Esophagus muscularis mucosa (tissue), 4 donors: ENCODE results near the gene LSM14B.
A peak's percentile ranks its signal among the peaks of the same experiment; 100 is the strongest.

ENCODE experiments used
- EP300 ChIP-seq: sonication (generic); formaldehyde crosslinking; IDR thresholded peaks from one replicate; pipeline ENCODE4 v1.6.1; 2017; ENCODE audit warnings: antibody characterized with exemption
- POLR2A ChIP-seq: fragments of 450-650 bp; IDR thresholded peaks from one replicate; pipeline ENCODE4 v1.6.1; 2017; ENCODE audit warnings: antibody characterized with exemption, moderate library complexity, mild to moderate bottlenecking, low read depth
- POLR2AphosphoS5 ChIP-seq, 2 donors: sonication (generic); formaldehyde crosslinking; IDR thresholded peaks; one replicate each; pipeline ENCODE4 v1.6.1; 2017; ENCODE audit warnings: antibody characterized with exemption in 2 of 2
- TF ChIP-seq, protein P1 (sequence below), 3 experiments: fragments of 200-600 bp in 2 of 3; fragments of 450-650 bp in 1 of 3; sonication (generic) in 2 of 3; IDR thresholded peaks; one replicate each; pipeline ENCODE4 v1.5.1; 2017 to 2019; ENCODE audit warnings: antibody characterized with exemption in 3 of 3, mild to moderate bottlenecking in 2 of 3, moderate library complexity in 1 of 3

DNA sequence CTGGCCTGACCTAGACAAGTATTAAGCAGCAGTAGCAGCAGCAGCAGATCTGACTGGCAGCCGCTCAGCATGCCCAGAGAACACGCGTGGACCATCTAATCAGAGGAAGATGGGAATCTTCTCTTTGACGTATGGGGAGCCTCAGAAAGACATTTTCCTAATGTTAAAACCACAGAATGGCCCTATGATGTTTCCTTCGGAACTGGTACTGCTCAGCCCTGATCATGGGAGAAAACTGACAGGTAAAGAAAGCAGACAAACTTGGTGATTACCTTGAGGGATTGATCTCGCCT lies 14.8 kb downstream of the LSM14B start:
- TF ChIP-seq, protein P1, sequence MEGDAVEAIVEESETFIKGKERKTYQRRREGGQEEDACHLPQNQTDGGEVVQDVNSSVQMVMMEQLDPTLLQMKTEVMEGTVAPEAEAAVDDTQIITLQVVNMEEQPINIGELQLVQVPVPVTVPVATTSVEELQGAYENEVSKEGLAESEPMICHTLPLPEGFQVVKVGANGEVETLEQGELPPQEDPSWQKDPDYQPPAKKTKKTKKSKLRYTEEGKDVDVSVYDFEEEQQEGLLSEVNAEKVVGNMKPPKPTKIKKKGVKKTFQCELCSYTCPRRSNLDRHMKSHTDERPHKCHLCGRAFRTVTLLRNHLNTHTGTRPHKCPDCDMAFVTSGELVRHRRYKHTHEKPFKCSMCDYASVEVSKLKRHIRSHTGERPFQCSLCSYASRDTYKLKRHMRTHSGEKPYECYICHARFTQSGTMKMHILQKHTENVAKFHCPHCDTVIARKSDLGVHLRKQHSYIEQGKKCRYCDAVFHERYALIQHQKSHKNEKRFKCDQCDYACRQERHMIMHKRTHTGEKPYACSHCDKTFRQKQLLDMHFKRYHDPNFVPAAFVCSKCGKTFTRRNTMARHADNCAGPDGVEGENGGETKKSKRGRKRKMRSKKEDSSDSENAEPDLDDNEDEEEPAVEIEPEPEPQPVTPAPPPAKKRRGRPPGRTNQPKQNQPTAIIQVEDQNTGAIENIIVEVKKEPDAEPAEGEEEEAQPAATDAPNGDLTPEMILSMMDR (IDR thresholded peaks at IDR 0.05): peak in 1 of 3 experiments; percentile 10
- no peak for TF ChIP-seq POLR2A
- no peak for TF ChIP-seq EP300
- no peak for TF ChIP-seq POLR2AphosphoS5 (IDR thresholded peaks at IDR 0.05)
